Fibroblast of lung (primary cell): ENCODE measurements around the gene GJA8. TPM values are rescaled to one million over a fixed set of nuclear protein-coding genes. Genes with fewer than 3 reads are reported as not detected.

Experiments used
- DNase-seq, 2 donors: peaks; one replicate each; pipeline versions ENCODE4 v3.0.0 to v3.0.0-alpha.2; 2010; ENCODE audit warnings: low read depth in 2 of 2
- H2AFZ ChIP-seq: 2 replicates; pipeline ENCODE4 v1.5.1; 2012; ENCODE audit warnings: low read length, control low read depth, inconsistent platforms
- H3K27ac ChIP-seq: 2 replicates; pipeline ENCODE4 v1.5.1; 2011; ENCODE audit warnings: low read length, control low read depth; ENCODE audit not compliant: insufficient read depth
- H3K27me3 ChIP-seq: 2 replicates; pipeline ENCODE4 v1.5.1; 2011; ENCODE audit warnings: mild to moderate bottlenecking, low read length; ENCODE audit not compliant: control insufficient read depth, insufficient read depth
- H3K36me3 ChIP-seq: 2 replicates; pipeline ENCODE4 v1.5.1; 2011; ENCODE audit warnings: low read length; ENCODE audit not compliant: control insufficient read depth, insufficient read depth
- H3K4me1 ChIP-seq: 2 replicates; pipeline ENCODE4 v1.5.1; 2011; ENCODE audit warnings: low read length; ENCODE audit not compliant: control insufficient read depth, insufficient read depth; ENCODE audit errors: extremely low read depth
- H3K4me2 ChIP-seq: 2 replicates; pipeline ENCODE4 v1.5.1; 2011; ENCODE audit warnings: low read length, control low read depth; ENCODE audit not compliant: insufficient read depth; ENCODE audit errors: extremely low read depth
- H3K4me3 ChIP-seq, 4 experiments: fragments of 200-600 bp in 1 of 4; sonication (generic) in 1 of 4; replicated peaks in 1 of 4; 2 replicates each; pipeline ENCODE4 v1.5.1; 2011 to 2016; ENCODE audit warnings: low read length in 4 of 4, low read depth in 3 of 4, mild to moderate bottlenecking in 3 of 4, control low read depth in 2 of 4, inconsistent platforms in 1 of 4, mixed read lengths in 1 of 4; ENCODE audit not compliant: insufficient read depth in 1 of 4; ENCODE audit errors: control extremely low read depth in 1 of 4
- H3K79me2 ChIP-seq: 2 replicates; pipeline ENCODE4 v1.5.1; 2012; ENCODE audit warnings: mild to moderate bottlenecking, low read length, inconsistent platforms; ENCODE audit not compliant: control insufficient read depth, insufficient read depth
- H3K9ac ChIP-seq: 2 replicates; pipeline ENCODE4 v1.5.1; 2011; ENCODE audit warnings: mild to moderate bottlenecking, low read length, control low read depth; ENCODE audit not compliant: insufficient read depth
- H3K9me3 ChIP-seq: 2 replicates; pipeline ENCODE4 v1.5.1; 2012; ENCODE audit warnings: low read depth, low read length; ENCODE audit not compliant: control insufficient read depth, insufficient read depth
- H4K20me1 ChIP-seq: 2 replicates; pipeline ENCODE4 v1.5.1; 2011; ENCODE audit warnings: low read length; ENCODE audit not compliant: control insufficient read depth, insufficient read depth; ENCODE audit errors: extremely low read depth
- EZH2 ChIP-seq: IDR thresholded peaks from 2 replicates; pipeline ENCODE4 v1.5.1; 2012; ENCODE audit warnings: low read length, control low read depth, mild to moderate bottlenecking; ENCODE audit errors: missing control alignments
- polyA plus RNA-seq, 2 donors: library from polyadenylated mRNA; depleted of rRNA in 1 of 2; stranded (reverse) in 1 of 2; unstranded in 1 of 2; fragments of >200 nt; gene quantifications; 2 replicates each; pipeline ENCODE4 v1.2.1, GENCODE V29; 2011 to 2012; ENCODE audit warnings: missing spikeins in 1 of 2
- total RNA-seq: library from RNA; depleted of rRNA; stranded (reverse); fragments of >200 nt; gene quantifications from 2 replicates; pipeline ENCODE4 v1.2.1, GENCODE V29; 2014
- TF ChIP-seq, protein P1 (sequence below), 2 donors: IDR thresholded peaks in 1 of 2; conservative IDR thresholded peaks in 1 of 2; 1 replicate in 1 of 2; 2 replicates in 1 of 2; pipeline ENCODE4 v1.5.1; 2011 to 2012; ENCODE audit warnings: low read length in 2 of 2, control low read depth in 1 of 2, inconsistent platforms in 1 of 2, low read depth in 1 of 2, mild to moderate bottlenecking in 1 of 2

Gene GJA8
- total and polyA plus RNA-seq, 2 donors (not counting 1 experiment from before 2014, with no cell fraction given), result not detected

DNA sequence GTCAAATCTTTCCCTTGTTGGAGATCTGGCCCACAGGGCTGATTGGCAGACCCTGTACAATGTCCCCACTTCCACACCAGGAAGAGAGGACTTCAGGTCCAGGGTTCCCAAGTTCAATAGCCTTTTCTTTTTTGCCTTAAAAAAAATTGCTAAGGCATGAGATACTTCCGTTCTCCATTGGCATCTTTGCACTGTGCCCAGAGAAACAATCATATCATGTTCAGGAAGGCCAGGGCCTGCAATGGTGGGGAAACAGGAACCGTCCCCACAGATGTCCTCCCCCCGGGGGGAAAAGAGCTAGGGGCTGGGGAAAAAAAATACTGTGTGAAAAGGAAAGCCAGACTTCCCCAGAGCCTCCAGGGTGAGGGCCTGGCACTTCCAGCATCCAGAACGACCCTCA, 24.6 kb upstream of the GJA8 start:
- H3K36me3 ChIP-seq, result no peaks in the 10 kb centered on the region
- H3K9ac ChIP-seq, result no peak overlapping the region
- no peak for TF ChIP-seq EZH2
- TF ChIP-seq, protein P1, sequence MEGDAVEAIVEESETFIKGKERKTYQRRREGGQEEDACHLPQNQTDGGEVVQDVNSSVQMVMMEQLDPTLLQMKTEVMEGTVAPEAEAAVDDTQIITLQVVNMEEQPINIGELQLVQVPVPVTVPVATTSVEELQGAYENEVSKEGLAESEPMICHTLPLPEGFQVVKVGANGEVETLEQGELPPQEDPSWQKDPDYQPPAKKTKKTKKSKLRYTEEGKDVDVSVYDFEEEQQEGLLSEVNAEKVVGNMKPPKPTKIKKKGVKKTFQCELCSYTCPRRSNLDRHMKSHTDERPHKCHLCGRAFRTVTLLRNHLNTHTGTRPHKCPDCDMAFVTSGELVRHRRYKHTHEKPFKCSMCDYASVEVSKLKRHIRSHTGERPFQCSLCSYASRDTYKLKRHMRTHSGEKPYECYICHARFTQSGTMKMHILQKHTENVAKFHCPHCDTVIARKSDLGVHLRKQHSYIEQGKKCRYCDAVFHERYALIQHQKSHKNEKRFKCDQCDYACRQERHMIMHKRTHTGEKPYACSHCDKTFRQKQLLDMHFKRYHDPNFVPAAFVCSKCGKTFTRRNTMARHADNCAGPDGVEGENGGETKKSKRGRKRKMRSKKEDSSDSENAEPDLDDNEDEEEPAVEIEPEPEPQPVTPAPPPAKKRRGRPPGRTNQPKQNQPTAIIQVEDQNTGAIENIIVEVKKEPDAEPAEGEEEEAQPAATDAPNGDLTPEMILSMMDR (conservative IDR thresholded peaks at IDR 0.05 in 1 of 2, IDR thresholded peaks at IDR 0.05 in 1 of 2; ENCODE audit: low read depth in 1 of 2, low read length in 2 of 2), result no peak
- H3K79me2 ChIP-seq, result no peaks in the 10 kb centered on the region
- no peak overlapping the region for H3K27ac ChIP-seq
- H3K4me3 ChIP-seq, result no peak overlapping the region
- no peak overlapping the region for H3K4me2 ChIP-seq
- H3K9me3 ChIP-seq, result no peaks in the 10 kb centered on the region
- H4K20me1 ChIP-seq, result no peaks in the 10 kb centered on the region
- H3K27me3 ChIP-seq, result no peaks in the 10 kb centered on the region
- no peaks in the 10 kb centered on the region for H3K4me1 ChIP-seq
- H2AFZ ChIP-seq, result no peak overlapping the region
- DNase-seq, result no peak

DNA sequence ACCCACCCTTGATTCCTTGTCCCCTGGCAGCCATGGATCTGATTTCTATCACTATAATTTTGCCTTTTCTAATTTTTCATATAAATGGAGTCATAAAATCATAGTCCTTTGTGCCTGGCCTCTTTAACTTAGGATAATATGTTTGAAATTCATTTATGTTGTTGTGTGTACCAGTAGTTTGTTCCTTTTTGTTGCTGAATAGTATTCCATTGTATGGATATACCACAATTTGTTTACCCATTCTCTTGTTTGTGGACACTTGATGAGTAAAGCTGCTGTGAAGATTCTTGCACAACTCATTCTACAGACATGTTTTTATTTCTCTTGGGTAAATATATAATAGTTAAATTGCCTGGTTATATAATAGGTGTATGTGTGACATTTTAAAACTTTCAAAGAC, 22.7 kb upstream of the GJA8 start:
- Histone ChIP-seq H3K4me2 (no peak overlapping the region), H3K79me2 (no peaks in the 10 kb centered on the region), H3K4me1 (no peaks in the 10 kb centered on the region), H3K27me3 (no peaks in the 10 kb centered on the region), H3K27ac (no peak overlapping the region), H3K9me3 (no peaks in the 10 kb centered on the region), H3K4me3 (no peak overlapping the region), H3K9ac (no peak overlapping the region), H2AFZ (no peak overlapping the region), H3K36me3 (no peaks in the 10 kb centered on the region), H4K20me1 (no peaks in the 10 kb centered on the region)
- no peak for TF ChIP-seq EZH2
- TF ChIP-seq, protein P1 (conservative IDR thresholded peaks at IDR 0.05 in 1 of 2, IDR thresholded peaks at IDR 0.05 in 1 of 2; ENCODE audit: low read depth in 1 of 2, low read length in 2 of 2), result no peak
- no peak for DNase-seq

DNA sequence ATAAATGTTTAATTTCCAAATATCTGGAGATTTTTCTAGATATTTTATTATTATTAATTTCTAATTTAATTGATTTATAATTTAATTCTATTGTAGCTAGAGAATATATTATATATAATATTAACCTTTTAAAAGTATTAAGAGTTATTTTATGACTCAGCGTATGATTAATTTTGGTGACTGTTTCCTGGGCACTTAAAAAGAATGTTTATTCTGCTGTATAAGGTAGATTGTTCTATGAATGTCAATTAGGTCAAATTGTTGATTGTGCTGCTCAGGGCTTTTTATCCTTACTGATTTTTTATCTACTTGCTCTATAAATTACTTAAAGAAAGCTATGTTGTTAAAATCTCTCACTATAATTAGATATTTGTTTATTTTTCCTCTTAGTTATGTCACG, 20.1 kb upstream of the GJA8 start:
- Histone ChIP-seq H3K27ac (no peak overlapping the region), H3K36me3 (no peaks in the 10 kb centered on the region), H3K27me3 (no peaks in the 10 kb centered on the region), H3K4me1 (no peaks in the 10 kb centered on the region), H2AFZ (no peak overlapping the region), H3K79me2 (no peaks in the 10 kb centered on the region), H3K4me3 (no peak overlapping the region), H3K9ac (no peak overlapping the region), H4K20me1 (no peaks in the 10 kb centered on the region), H3K4me2 (no peak overlapping the region), H3K9me3 (no peaks in the 10 kb centered on the region)
- no peak for TF ChIP-seq EZH2
- TF ChIP-seq, protein P1 (conservative IDR thresholded peaks at IDR 0.05 in 1 of 2, IDR thresholded peaks at IDR 0.05 in 1 of 2; ENCODE audit: low read depth in 1 of 2, low read length in 2 of 2), result no peak
- DNase-seq, result no peak
